ENCODE data around the gene RABEP1. TPM values are rescaled to one million over a fixed set of nuclear protein-coding genes. Genes with fewer than 3 reads are reported as not detected.

The RABEP1 gene
- total and polyA plus RNA-seq, 12 donors: 19.5 to 69.1 (median 56.8) TPM

- WGBS, 2 donors: 55 to 68% methylated on average over 7 of the region's 7 CpGs
- peak in 6 of 8 donors; percentile 15 to 40 (median 22) for ATAC-seq
- peak overlapping the region in 1 of 10 donors; percentile 25 for H3K27ac ChIP-seq
These were observed 98.5 kb downstream of the RABEP1 start for GRCh38 chr17:5380491-5381135.

GRCh38 chr17:5381542-5381941 lies 99.5 kb downstream of the RABEP1 start:
- ATAC-seq: peak in 1 of 8 donors; percentile 49
- Histone ChIP-seq H3K4me3 (no peak overlapping the region), H3K27ac (no peak overlapping the region), H3K4me1 (no peaks in the 10 kb centered on the region), H3K36me3 (peaks cover 6 to 100% (median 85%) of the 10 kb centered on the region in 9 donors), H3K9me3 (no peaks in the 10 kb centered on the region), H3K27me3 (no peaks in the 10 kb centered on the region)
- 87 to 99% methylated on average over 4 of the region's 4 CpGs for WGBS, 2 donors
- no peak for DNase-seq
- intact Hi-C loops (cut with DNase I): no loop called here
- TF ChIP-seq CTCF (IDR thresholded peaks at IDR 0.05): no peak

More at GRCh38 chr17:5380491-5381135, 98.5 kb downstream of the RABEP1 start:
- TF ChIP-seq CTCF (IDR thresholded peaks at IDR 0.05): no peak
- intact Hi-C loops (cut with DNase I): no loop called here
- DNase-seq: no peak
- Histone ChIP-seq H3K36me3 (peaks cover 6 to 100% (median 83%) of the 10 kb centered on the region in 9 donors), H3K9me3 (no peaks in the 10 kb centered on the region), H3K4me3 (no peak overlapping the region), H3K27me3 (no peaks in the 10 kb centered on the region), H3K4me1 (no peaks in the 10 kb centered on the region)

- no peak for DNase-seq
- Histone ChIP-seq H3K27me3 (no peaks in the 10 kb centered on the region), H3K27ac (no peak overlapping the region), H3K36me3 (peaks cover 0 to 100% (median 75%) of the 10 kb centered on the region in 9 donors), H3K9me3 (no peaks in the 10 kb centered on the region), H3K4me3 (no peak overlapping the region), H3K4me1 (no peaks in the 10 kb centered on the region)
- 74 to 87% methylated on average over 5 of the region's 5 CpGs for WGBS, 2 donors
- intact Hi-C loops (cut with DNase I): no loop called here
- ATAC-seq: peak in 2 of 8 donors; percentile 12 to 47
- no peak for TF ChIP-seq CTCF (IDR thresholded peaks at IDR 0.05)
These were observed 109.6 kb downstream of the RABEP1 start for GRCh38 chr17:5391678-5392077.

- intact Hi-C loops (cut with DNase I): no loop called here
These were observed 114.5 kb downstream of the RABEP1 start for GRCh38 chr17:5396612-5397011.

More at GRCh38 chr17:5396612-5397011, 114.5 kb downstream of the RABEP1 start:
- Histone ChIP-seq H3K4me1 (no peaks in the 10 kb centered on the region), H3K36me3 (peaks cover 0 to 100% (median 54%) of the 10 kb centered on the region in 9 donors), H3K27ac (no peak overlapping the region), H3K27me3 (no peaks in the 10 kb centered on the region), H3K4me3 (no peak overlapping the region), H3K9me3 (no peaks in the 10 kb centered on the region)
- no peak for ATAC-seq
- 93 to 95% methylated on average over 2 of the region's 2 CpGs for WGBS, 2 donors
- DNase-seq: no peak
- TF ChIP-seq CTCF (IDR thresholded peaks at IDR 0.05): no peak

All from heart right ventricle (tissue), 16 donors.